AG10803 (cell line): ENCODE measurements around the gene TMEM167B.
"Not testable (repeated sequence)": the region's sequence is repeated elsewhere in the genome, so short reads cannot be mapped to it uniquely, and the experiment has no call there.

Source experiments
- DNase-seq: peaks from one replicate; pipeline ENCODE4 v3.0.0; 2010; ENCODE audit warnings: low read depth
- H3K4me3 ChIP-seq: 2 replicates; pipeline ENCODE4 v1.5.1; 2011; ENCODE audit warnings: mild to moderate bottlenecking, low read length, control low read depth
- TF ChIP-seq, protein P1 (sequence below): conservative IDR thresholded peaks from 2 replicates; pipeline ENCODE4 v1.5.1; 2011; ENCODE audit warnings: mild to moderate bottlenecking, low read length, control low read depth, inconsistent platforms

Gene TMEM167B

DNA sequence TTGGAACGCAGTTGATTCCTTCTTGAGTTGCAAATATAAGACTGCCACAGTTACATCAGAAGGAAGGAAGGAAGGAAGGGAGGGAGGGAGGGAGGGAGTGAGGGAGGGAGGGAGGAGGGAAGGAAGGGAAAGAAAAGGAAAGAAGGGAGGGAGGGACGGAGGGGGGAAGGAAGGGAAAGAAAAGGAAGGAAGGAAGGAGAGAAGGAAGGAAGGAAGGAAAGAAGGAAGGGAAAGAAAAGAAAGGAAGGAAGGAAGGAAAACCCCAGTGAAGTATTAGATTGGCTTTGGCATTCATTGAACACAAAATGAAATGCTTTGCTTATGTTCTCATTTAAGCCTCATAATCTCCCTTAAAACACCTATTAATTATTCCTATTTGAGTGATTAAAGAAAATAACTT is 42.2 kb upstream of the TMEM167B start:
- H3K4me3 ChIP-seq: no peak overlapping the region
- no peak for DNase-seq
- TF ChIP-seq, protein P1, sequence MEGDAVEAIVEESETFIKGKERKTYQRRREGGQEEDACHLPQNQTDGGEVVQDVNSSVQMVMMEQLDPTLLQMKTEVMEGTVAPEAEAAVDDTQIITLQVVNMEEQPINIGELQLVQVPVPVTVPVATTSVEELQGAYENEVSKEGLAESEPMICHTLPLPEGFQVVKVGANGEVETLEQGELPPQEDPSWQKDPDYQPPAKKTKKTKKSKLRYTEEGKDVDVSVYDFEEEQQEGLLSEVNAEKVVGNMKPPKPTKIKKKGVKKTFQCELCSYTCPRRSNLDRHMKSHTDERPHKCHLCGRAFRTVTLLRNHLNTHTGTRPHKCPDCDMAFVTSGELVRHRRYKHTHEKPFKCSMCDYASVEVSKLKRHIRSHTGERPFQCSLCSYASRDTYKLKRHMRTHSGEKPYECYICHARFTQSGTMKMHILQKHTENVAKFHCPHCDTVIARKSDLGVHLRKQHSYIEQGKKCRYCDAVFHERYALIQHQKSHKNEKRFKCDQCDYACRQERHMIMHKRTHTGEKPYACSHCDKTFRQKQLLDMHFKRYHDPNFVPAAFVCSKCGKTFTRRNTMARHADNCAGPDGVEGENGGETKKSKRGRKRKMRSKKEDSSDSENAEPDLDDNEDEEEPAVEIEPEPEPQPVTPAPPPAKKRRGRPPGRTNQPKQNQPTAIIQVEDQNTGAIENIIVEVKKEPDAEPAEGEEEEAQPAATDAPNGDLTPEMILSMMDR: no peak

DNA sequence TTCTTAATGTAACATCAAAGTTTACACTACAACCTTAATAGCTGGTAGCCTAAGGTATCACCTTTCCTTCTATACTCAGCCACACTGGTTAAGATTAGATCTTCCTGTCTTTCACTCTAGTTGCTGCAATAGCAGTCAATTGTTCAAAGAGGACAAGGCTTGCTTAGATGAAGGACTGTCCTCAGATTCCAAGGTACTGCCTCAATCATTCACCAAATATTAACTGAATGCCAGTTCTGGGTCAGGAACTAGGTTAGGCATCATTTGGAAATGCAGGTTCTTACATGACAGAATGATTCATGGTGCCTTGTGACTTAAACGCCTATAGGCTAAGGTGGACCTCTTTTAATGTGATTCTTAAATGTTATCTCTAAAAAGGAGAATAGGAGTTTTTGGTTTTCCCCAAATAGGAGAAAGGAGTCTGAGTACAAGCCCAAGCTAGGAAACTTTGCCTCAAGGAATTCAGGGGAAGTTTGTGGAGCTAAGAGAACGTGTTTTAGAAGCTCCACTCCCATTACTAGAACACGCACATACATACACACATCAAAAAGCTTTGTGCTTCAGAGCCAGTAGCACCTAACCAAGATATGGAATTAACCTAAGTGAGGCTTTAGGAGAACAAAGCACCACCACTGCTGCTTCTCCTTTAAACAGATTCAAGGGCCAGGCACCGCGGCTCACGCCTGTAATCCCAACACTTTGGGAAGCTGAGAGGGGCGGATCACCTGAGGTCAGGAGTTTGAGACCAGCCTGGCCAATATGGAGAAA is 40.2 kb upstream of the TMEM167B start:
- no peak overlapping the region for H3K4me3 ChIP-seq
- DNase-seq: no peak
- TF ChIP-seq, protein P1: no peak

- DNase-seq, H3K4me3 ChIP-seq: not testable (repeated sequence)
These were observed 38.4 kb upstream of the TMEM167B start for GRCh38 chr1:109052145-109052544.

GRCh38 chr1:109056064-109056463 is 34.5 kb upstream of the TMEM167B start:
- no peak overlapping the region for H3K4me3 ChIP-seq
- DNase-seq: no peak
- TF ChIP-seq, protein P1: no peak

DNA sequence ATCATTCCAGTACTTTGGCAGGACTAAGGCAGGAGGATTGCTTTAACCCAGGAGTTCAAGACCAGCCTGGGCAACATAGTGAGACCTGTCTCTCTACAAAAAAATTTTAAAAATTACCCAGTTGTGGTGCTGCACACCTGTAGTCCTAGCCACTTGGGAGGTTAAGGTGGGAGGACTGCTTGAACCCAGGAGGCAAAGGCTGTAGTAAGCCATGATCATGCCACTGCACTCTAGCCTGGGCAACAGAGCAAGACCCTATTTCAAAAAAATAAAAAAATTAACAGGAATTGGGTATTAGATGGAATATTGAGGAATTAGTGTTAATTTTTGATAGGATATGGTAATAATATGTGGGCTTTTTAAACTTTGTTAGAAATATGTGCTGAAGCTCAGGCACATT is 31.5 kb upstream of the TMEM167B start:
- H3K4me3 ChIP-seq: no peak overlapping the region
- TF ChIP-seq, protein P1: no peak
- no peak for DNase-seq

DNA sequence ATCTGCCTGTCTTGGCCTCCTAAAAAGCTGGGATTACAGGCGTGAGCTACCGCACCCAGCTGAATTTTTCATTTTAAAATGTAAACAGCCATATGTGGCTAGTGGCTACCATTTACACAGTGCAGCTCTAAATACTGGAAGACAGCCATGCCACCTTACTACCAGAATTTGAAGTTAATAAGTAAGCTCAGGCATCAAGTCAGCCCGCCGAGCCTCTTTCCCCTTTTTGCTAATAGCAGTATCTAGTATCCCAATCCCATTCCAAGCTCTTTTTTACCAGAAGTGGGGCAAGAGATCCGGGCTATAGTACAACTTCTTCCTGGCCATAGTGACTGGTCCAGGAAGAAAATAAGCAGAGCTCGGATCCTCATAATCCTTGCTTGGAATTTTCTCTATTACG is 29.9 kb upstream of the TMEM167B start:
- TF ChIP-seq, protein P1: no peak
- DNase-seq: no peak
- H3K4me3 ChIP-seq: no peak overlapping the region

DNA sequence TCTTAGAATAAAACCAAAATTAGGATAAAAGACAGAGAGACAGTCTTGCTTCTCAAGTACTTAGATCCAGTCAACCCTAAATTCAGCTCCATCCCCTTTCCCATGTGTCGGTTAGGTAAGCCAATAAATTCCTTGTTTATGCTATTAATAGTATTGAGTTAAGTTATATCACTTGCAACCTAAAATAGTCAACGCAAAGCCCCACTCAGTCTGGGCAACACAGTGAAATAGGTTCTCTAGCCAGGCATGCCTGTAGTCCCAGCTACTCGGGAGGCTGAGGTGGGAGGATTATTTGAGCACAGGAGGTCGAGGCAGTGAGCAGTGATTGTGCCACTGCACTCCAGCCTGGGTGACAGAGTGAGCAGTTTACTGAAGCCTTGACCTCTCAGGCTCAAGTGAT is 29.4 kb upstream of the TMEM167B start:
- H3K4me3 ChIP-seq: no peak overlapping the region
- TF ChIP-seq, protein P1: no peak
- DNase-seq: no peak

GRCh38 chr1:109065137-109065536 is 25.4 kb upstream of the TMEM167B start:
- DNase-seq: no peak
- TF ChIP-seq, protein P1: no peak
- no peak overlapping the region for H3K4me3 ChIP-seq
